ENCODE data around the gene CSNK1D.

CSNK1D gene

DNA sequence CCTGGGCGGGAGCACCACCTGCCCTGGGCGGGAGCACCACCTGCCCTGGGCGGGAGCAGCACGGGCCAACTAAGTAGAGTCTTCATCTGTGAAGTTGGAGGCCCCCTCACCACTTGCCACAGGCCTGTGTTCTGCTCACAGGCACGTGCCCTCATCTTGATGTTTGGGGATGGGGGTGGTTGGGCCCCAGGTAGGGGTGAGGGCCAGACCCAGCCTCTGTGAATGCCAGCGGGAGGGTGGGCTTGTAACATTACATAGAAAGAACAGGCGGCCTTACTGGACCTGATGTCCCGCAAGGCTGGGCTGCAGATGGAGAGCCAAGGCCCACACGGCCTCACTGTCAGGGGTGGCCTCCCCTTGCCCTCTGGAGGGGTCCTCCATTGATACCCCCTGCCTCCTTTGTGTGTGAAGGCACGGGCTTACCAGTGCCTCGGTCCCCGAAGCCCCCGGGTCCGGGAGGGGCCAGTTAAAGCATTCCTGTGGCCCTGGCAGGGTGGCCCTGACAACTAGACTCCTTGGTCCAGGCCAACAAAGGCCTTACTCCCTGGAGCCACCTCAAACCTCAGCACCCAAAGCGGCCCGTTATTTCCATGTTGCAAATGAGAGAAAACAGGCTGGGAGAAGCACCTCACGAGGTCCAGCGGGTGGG lies 45.7 kb downstream of the CSNK1D start:
- DNase-seq (no peak), ATAC-seq (ENCODE audit: insufficient read depth, low read depth) (no peak; the same call in 1 of the 3 replicates)
- Histone ChIP-seq H3K27ac (ENCODE audit: low read length) (peak overlapping the region; percentile 66), H3K27me3 (ENCODE audit: insufficient read depth, low read length, poor library complexity) (peaks cover 3% of the 10 kb centered on the region), H3K4me1 (ENCODE audit: insufficient read depth, low read length) (peaks cover 24% of the 10 kb centered on the region), H3K36me3 (ENCODE audit: insufficient read depth, low read length) (no peaks in the 10 kb centered on the region), H3K4me2 (ENCODE audit: insufficient read depth, low read length) (peak overlapping the region; percentile 78), H3K4me3 (ENCODE audit: low read depth in 1 of 2, low read length in 2 of 2) (peak overlapping the region; percentile 69 to 79; a peak in 3 of 4 replicates), H3K9ac (ENCODE audit: low read depth, low read length) (peak overlapping the region; percentile 92), H4K20me1 (ENCODE audit: insufficient read depth, low read length) (no peaks in the 10 kb centered on the region; the same call in 1 of the 2 replicates), H3K9me3 (ENCODE audit: insufficient read depth, low read length, severe bottlenecking) (no peaks in the 10 kb centered on the region), H3K79me2 (ENCODE audit: insufficient read depth, low read length) (peaks cover 3% of the 10 kb centered on the region; the same call in 1 of the 2 replicates), H2AFZ (ENCODE audit: low read depth, low read length) (peak overlapping the region; percentile 77)
- no peak for TF ChIP-seq EZH2 (IDR thresholded peaks at IDR 0.05; ENCODE audit: borderline replicate concordance, low read depth, low read length, severe bottlenecking)
- TF ChIP-seq, protein P1, sequence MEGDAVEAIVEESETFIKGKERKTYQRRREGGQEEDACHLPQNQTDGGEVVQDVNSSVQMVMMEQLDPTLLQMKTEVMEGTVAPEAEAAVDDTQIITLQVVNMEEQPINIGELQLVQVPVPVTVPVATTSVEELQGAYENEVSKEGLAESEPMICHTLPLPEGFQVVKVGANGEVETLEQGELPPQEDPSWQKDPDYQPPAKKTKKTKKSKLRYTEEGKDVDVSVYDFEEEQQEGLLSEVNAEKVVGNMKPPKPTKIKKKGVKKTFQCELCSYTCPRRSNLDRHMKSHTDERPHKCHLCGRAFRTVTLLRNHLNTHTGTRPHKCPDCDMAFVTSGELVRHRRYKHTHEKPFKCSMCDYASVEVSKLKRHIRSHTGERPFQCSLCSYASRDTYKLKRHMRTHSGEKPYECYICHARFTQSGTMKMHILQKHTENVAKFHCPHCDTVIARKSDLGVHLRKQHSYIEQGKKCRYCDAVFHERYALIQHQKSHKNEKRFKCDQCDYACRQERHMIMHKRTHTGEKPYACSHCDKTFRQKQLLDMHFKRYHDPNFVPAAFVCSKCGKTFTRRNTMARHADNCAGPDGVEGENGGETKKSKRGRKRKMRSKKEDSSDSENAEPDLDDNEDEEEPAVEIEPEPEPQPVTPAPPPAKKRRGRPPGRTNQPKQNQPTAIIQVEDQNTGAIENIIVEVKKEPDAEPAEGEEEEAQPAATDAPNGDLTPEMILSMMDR (IDR thresholded peaks at IDR 0.05; ENCODE audit: borderline replicate concordance, extremely low read depth, low read length, poor library complexity, severe bottlenecking) = no peak

- Histone ChIP-seq H3K4me1 (ENCODE audit: insufficient read depth, low read length) (peaks cover 24% of the 10 kb centered on the region), H3K4me2 (ENCODE audit: insufficient read depth, low read length) (peak overlapping the region; percentile 78; the same call in 1 of the 2 replicates)
Observed at GRCh38 chr17:82226809-82227628, 46.5 kb downstream of the CSNK1D start.

GRCh38 chr17:82226146-82226808 lies 47.2 kb downstream of the CSNK1D start:
- ATAC-seq (ENCODE audit: insufficient read depth, low read depth) (no peak), DNase-seq (no peak)
- Histone ChIP-seq H3K4me1 (ENCODE audit: insufficient read depth, low read length) (peaks cover 24% of the 10 kb centered on the region), H3K79me2 (ENCODE audit: insufficient read depth, low read length) (peaks cover 3% of the 10 kb centered on the region; the same call in 1 of the 2 replicates), H3K36me3 (ENCODE audit: insufficient read depth, low read length) (no peaks in the 10 kb centered on the region), H3K27me3 (ENCODE audit: insufficient read depth, low read length, poor library complexity) (peaks cover 3% of the 10 kb centered on the region), H2AFZ (ENCODE audit: low read depth, low read length) (no peak overlapping the region), H4K20me1 (ENCODE audit: insufficient read depth, low read length) (no peaks in the 10 kb centered on the region), H3K4me2 (ENCODE audit: insufficient read depth, low read length) (no peak overlapping the region), H3K9me3 (ENCODE audit: insufficient read depth, low read length, severe bottlenecking) (no peaks in the 10 kb centered on the region), H3K4me3 (ENCODE audit: low read depth in 1 of 2, low read length in 2 of 2) (no peak overlapping the region), H3K27ac (ENCODE audit: low read length) (no peak overlapping the region), H3K9ac (ENCODE audit: low read depth, low read length) (no peak overlapping the region)
- no peak for TF ChIP-seq EZH2 (IDR thresholded peaks at IDR 0.05; ENCODE audit: borderline replicate concordance, low read depth, low read length, severe bottlenecking)
- TF ChIP-seq, protein P1 (IDR thresholded peaks at IDR 0.05; ENCODE audit: borderline replicate concordance, extremely low read depth, low read length, poor library complexity, severe bottlenecking) = no peak

More at GRCh38 chr17:82226809-82227628, 46.5 kb downstream of the CSNK1D start:
- Histone ChIP-seq H3K36me3 (ENCODE audit: insufficient read depth, low read length) (no peaks in the 10 kb centered on the region), H3K27me3 (ENCODE audit: insufficient read depth, low read length, poor library complexity) (peaks cover 3% of the 10 kb centered on the region), H3K9ac (ENCODE audit: low read depth, low read length) (peak overlapping the region; percentile 92; the same call in 1 of the 2 replicates), H3K4me3 (ENCODE audit: low read depth in 1 of 2, low read length in 2 of 2) (peak overlapping the region in 1 of 2 experiments; percentile 79; a peak in 1 of 4 replicates), H4K20me1 (ENCODE audit: insufficient read depth, low read length) (no peaks in the 10 kb centered on the region), H3K9me3 (ENCODE audit: insufficient read depth, low read length, severe bottlenecking) (no peaks in the 10 kb centered on the region), H3K79me2 (ENCODE audit: insufficient read depth, low read length) (peaks cover 3% of the 10 kb centered on the region; the same call in 1 of the 2 replicates), H2AFZ (ENCODE audit: low read depth, low read length) (no peak overlapping the region), H3K27ac (ENCODE audit: low read length) (no peak overlapping the region)
- ATAC-seq (ENCODE audit: insufficient read depth, low read depth) (no peak), DNase-seq (no peak)
- TF ChIP-seq, protein P1 (IDR thresholded peaks at IDR 0.05; ENCODE audit: borderline replicate concordance, extremely low read depth, low read length, poor library complexity, severe bottlenecking) = no peak
